Pulmonary artery endothelial cell (primary cell): ENCODE data around the gene ACTR8. TPM values are rescaled to one million over a fixed set of nuclear protein-coding genes. Genes with fewer than 3 reads are reported as not detected.

ENCODE experiments used
- DNase-seq: peaks from one replicate; pipeline ENCODE4 v3.0.0-alpha.2; 2011; ENCODE audit warnings: low read depth, low spot score
- total RNA-seq: library from RNA; depleted of rRNA; stranded (reverse); fragments of >200 nt; gene quantifications from 2 replicates; pipeline ENCODE4 v1.2.3, GENCODE V29; 2014

Gene ACTR8
- total RNA-seq, 1 donor from 2014 or later = 32.2 TPM

DNA sequence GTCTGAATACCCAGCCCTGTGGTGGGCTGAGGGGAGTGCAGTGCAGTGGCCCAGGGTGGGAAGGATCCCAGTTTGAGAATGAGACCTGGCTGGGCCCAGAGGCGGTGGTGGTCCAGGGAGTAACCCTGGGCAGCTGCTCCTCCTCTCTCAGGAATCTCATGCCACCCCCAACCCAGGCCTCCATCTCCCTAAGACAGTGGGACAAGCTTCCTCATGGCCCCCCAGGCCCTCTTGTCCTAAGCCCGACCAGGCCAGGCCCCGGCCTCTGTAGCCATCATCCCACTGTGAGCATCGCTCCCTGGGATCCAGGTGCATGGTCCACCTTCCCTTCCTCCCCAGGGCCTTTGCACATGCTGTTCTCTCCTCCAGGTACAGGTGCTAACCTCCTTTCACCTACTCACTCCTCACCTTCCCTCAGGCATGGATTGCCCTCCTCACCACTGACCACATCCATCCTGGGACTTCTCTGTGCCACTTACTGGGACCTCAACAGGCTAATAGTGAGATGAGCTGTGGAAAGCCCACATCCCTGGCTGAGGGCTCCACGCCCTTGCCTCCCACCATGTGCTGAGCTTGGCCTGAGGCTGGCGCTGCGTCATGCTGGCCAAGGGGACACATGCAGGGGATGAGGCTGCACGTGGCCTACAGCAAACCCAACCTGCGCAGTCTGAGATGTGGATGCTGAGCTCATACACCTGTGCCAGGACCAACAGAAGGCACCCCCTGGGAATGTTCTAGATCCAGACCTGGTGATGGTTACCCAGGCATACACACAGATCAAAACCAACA lies 45.7 kb downstream of the ACTR8 start:
- DNase-seq = no peak

DNA sequence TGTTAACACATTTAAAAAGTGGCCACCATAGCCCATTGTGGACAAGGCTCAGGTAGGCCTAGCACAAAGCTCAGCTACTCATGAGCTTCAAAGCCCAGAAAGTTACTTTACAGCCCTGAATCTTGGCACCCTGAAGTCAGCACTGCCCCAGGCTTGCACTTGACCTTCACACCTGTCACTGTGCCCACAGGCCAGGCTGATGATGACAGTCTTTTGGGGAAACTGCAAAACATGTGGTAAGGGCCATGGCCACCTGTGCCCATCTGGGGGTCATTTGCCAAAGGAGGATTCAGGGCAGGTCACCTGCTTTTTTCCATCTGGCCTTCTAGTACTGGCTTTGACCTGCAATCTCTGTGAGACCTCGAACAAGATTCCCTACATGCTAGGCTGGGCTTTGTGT lies 46.7 kb downstream of the ACTR8 start:
- DNase-seq = no peak

DNA sequence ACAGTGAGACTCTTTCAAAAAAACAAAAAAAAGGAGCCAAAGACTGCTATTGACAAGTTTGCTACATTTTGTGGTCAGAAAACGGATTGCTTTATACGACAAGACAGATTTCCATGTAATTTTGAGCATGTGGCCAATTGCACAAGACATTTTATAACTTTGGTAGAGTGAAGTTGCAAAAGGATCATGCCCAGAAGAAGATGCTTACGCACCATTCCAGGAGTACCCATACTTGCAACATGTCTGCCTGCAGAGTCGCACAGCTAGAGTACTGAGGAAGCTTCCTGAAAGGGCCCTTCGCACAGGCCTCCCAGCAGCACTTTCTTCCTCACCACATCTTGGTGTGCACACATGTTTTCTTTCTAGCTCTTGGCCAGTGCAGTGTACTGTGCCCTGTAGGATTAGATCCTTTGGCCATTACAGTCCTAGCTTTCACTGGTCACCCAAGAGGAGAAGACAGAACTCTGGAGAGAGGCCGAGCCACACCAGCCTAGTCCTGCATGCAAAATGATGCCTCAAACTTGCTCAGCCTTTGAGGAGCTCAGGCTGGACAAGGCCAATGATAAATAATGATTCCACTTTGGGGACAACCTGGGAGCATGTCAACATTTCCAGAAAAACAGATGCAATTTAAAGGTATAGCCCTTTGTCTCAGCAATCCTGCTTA lies 47.4 kb downstream of the ACTR8 start:
- no peak for DNase-seq

DNA sequence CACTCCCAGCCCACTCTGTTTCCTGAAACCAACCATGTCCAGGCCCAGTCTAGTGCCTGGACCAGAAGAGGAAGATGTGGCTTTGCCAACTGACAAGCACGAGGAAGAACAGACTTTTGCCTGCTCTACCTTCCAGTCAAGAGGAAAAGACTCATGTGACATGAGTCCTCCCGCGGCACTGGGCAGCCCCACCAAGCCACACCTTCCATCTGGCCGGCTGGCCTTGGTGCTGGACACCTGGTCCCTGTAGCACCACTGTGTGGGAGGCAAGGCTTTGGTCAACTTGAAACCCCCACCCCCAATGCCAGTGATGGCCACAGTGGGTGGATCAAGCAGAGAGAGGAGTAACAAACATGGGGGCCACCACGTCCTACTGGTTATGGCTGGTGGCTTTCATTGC lies 48.3 kb downstream of the ACTR8 start:
- DNase-seq = no peak

DNA sequence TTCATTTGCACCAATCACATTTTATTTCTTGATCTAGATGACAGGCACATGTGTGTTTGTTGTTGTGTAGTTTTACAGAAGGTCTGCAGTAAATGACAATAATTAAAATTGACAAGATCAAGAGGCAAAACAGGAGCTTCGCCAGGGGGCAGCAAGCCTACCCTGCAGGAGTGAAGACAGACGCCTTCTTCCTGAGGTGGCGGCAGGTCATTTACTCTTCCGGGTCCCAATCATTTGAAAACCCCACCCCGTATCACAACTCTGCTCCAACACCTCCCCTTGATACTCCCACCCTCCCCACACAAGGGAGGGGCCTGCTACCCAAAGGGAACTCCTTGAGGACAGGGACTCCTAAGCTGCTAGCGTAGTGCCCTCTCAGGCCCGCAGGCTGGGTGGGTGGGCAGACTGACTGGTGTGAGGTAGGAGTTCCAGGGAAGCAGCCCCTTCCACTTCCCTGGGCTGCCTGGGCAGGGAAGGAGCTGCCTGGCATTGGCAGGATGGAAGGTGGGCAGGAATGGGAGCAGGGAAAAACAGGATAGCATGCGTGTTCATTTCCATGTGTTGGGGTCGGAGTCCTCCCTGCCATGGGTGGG lies 48.8 kb downstream of the ACTR8 start:
- no peak for DNase-seq

DNA sequence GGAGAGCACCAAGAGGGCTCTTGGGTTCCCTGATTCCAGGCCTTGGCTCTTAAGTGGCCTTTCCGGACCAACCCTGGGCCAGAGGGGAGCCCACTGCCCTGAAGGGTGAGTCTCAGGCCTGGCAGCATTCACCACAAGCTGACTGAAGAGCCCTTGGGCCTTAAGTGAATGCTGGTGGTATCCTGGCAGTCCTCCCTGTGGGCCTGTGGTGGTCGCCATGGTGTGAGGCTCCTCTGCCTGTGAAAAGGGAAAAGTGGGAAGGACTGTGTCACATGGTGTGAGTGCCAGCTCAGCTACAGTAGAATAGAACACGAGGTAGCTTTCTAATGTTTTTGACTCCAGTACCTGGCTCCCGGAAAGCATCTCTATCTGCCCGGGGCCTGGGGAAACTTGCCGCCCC lies 51.0 kb downstream of the ACTR8 start:
- DNase-seq = no peak

DNA sequence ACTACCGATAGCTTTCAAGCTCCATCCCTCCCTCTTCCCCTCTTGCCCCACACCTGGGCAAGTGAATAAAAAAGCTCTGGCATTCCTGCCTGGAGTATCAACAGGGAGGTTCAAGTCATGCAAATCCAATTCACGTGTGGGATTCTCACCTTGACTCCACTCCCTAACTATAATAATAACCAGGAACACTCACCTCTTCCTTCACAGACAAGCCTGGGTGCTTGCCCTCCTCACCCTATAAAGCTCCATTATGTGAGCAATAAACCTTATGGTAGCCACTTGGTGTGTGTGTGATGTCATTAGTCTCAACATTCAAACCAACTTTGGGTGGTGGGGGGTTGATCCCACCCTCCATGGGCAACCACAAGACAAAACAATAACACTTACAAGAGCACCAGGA lies 52.3 kb downstream of the ACTR8 start:
- DNase-seq = no peak

DNA sequence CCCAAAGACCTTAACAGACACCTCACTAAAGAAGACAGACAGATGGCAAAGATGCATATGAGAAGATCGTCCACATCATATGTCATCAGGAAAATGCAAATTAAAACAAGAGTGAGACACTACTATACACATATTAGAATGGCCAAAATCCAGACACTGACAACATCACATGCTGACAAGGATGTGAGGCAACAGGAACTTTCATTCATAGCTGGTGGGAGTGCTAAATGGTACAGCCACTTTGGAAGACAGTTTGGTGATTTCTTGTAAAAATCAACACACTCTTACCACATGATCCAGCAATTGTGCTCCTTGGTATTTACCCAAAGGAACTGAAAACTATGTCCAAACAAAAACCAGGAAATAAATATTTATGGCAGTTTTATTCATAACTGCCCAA lies 53.4 kb downstream of the ACTR8 start:
- no peak for DNase-seq

DNA sequence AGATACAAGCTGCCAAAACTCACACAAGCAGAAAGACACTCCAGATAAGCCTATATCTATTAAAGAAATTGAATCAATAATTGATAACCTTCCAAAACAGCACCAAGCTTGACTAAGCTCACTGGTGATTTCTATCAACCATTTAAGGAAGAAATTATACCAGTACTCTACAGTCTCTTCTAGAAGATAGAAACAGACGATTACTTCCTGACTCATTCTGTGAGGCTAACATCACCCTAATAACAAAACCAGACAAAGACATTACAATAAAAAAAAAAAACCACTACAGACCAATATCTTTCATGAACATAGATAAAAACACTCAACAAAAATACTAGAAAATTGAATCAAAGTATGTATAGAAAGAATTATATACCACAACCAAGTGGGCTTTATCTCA lies 55.9 kb downstream of the ACTR8 start:
- DNase-seq = no peak

DNA sequence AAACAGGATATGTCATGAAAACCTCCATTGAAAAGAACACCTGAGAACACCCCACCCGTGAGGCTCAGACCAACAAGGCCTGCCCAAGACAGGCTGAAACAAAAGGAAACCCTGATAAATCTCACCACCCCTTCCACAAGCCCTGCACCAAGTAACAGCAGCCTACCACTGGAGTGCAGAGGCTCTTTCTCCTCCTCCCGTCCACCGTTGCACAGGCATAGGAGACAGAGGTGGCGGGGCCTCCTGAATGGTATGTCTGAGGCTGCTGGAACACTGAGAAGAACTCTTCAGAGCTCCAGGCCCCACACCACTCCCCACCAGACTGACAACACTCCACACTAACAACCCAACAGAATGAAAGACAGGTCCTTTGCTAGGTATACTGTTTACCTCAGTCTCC lies 57.2 kb downstream of the ACTR8 start:
- DNase-seq = no peak

DNA sequence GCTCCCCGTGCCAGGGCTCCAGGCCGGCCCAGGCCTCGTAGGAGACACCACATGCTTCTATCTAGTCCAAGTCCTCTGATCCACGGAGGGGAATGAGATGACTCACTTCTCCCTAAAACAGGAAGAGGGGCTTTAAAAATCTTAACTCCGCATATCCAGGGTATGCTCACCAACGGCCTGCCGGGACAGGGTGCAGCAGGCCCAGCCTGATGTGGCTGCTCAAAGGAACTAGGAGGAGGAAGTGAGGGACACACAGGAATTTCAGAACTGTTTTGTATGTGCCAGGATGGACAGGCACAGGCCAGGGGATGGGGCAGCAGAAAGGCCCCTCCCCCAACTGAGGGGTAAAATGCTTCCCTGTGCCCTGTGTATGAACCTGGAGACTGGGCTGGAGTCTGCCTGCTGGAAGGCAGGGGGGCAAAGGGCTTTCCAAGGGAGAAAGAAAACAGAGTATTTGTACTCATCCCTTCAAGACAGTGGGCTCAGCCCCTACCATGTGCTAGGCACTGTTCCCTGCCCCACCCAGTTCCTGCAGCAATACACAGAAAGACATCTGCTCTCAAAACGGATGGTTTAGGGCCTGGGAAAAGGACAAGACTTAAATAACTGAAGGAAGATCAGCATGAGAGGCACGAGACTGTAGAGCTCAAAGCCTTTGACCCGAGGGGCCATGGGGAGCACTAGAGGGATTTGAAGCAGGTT lies 57.8 kb downstream of the ACTR8 start:
- no peak for DNase-seq

DNA sequence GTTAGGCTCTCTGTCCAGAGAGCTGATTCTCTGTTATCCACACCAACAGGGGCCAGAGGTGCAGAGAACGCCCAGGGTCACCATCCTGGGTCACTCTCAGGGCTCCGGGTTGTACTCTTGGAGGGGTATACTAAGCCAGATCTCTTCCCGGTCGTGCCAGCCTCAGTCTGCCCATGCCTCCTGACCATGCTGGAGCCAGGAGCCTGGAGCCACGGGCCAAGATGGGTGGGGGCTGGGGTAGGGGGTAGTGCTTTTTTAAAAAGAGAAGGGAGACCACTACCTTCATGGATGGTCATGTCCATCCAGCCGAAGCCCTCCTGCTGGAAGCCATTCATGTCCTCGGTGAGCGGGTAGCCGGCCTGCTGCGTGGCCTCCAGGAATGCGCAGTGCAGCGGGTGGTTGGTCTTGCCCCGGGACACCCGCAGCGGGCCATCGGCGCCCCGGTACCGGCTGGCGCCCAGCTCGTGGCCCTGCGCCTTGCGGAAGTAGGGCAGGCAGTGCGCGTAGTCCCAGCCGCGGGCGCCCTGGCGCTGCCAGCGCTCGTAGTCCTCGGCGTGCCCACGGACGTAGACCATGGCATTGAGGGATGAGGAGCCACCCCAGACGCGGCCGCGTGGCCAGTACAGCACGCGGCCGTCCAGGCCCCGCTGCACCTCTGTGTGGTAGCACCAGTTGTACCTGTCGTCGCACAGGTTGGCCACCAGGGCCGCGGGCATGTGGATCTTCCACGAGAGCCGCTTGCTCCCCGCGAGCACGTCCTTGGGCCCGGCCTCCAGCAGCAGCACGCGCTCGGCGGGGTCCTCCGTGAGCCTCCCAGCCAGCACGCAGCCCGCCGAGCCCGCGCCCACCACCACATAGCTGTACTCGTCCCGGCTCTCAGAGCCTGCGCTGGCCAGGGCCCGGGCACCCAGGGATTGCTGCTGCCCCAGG lies 58.7 kb downstream of the ACTR8 start:
- no peak for DNase-seq

DNA sequence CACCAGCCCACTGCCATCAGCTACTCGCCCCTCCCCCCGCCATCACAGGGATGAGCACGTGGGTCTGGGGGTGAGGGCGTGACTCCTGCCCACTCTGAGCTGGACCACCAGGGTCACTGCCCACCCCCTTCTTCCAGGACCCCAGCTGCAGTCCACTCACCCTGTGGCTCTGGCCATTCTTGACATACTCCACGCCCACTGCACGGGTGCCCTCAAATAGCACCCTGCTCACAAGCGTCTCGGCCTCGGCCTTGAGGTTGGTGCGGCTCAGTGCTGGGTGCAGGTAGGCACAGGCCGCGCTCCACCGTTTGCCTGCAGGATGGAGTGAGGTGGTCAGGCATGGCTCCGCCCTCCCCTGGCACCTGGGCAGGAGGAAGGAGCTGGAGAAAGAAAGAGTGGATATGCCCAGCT lies 59.6 kb downstream of the ACTR8 start:
- no peak for DNase-seq

DNA sequence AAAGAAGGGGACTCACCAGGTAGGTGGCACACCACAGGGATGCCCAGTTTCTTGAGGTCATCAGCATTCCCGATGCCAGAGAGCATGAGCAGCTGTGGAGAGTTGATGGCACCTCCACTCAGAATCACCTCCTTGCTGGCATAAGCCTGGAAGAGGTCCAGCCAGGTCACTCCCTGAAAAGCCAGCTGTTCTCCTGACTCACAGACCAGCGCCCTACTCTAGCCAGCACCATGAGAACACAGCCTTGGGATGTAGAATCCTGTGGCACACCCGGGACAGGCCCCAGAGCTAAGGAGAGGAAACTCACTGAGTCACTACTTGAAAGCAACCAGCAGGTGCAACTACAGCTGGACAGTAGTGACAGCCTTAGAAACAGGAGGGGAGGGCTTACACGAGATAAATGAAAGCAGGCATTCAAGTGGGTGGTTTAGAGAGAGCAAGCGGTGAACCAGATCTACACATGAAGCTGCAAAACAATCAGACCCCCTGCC lies 60.3 kb downstream of the ACTR8 start:
- DNase-seq = no peak

DNA sequence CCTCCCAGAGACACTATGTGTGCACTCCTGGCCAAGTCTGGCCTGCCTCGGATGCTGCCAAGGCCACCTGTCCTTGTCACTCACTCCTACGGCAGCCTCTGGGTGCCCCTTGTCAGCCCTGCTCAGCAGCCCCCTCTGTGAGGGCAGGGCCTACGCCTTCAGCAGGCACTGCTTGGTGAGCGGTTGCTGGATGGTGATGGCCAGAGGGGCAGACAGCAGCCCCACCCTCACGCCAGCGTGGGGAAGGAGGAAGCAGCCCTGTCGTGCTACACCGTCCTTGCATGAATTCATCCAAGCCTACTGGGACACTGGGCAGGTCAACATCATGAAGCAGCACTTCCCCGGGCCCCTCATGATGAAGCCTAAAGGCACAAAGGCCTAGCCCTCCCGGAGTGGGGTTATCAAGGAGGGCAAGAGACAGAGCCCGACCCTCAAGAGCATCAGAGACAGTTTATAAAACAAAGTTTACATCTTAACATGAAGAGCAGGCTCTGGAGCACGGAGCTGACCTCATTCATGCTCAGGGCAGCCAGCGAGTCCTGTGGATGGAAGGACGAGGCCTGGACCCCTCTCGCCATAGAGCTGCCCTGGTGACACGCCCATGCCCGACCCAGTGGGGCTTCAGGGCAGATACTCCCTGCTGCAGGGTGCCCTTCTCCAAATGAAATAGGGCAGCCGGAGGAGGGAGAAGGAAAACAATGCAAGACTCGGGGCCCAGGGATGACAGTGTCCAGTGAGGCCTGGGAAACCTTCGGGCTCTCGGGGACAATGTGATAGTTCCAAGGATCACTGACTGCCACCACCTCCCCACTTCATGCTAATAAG lies 61.0 kb downstream of the ACTR8 start:
- no peak for DNase-seq

DNA sequence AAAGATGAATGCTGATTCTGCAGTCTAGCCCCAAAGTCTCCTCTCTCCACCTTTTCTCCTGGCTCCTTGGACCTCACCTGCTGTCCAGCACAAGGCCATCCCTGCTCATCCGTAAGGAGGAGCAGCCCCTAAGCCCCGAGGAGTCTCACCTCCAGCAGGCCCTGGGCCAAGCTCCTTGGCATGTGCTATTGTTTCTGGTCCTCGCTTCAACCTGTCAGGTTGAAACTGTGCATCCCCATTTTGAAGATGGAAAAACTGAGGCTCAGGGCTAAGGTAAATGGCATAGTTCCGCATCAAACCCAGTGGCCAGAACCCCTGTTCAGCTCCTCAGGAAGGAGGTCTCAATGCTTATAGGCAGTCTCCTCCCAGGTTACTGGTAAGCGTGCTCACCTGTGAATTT lies 61.9 kb downstream of the ACTR8 start:
- no peak for DNase-seq

DNA sequence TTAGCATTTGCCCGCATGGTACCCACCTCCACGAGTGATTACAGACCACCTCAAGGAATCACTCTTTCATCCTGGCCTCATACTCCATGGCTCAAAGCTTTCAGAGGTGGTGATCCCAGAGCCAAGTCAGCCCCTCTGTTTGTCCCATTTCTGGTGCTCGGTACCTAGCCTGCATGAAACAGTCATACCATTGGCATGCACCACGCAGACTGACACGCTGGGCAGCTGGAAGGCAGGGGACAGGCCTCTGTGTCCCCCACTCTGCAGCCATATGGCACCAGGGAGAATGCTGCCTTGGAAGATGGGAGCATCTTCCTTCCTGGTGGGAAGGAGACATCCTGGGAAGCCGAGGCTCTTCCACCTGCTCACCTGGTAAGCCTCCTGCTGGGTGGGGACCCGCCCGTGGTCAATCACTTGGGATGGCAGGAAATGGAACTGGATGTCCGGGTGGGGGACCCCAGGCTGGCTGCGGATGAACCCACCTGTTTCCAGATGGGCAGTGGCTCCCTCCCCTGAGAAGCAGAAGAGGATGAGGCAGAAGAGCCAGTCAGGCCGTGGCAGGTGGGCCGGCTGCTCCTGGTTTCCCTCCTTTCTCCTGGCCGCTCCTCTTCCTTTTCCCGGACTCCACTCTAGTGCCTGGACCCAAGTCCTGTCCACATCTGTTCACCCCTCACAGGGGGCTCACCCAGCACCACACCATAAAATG lies 62.6 kb downstream of the ACTR8 start:
- DNase-seq = no peak

DNA sequence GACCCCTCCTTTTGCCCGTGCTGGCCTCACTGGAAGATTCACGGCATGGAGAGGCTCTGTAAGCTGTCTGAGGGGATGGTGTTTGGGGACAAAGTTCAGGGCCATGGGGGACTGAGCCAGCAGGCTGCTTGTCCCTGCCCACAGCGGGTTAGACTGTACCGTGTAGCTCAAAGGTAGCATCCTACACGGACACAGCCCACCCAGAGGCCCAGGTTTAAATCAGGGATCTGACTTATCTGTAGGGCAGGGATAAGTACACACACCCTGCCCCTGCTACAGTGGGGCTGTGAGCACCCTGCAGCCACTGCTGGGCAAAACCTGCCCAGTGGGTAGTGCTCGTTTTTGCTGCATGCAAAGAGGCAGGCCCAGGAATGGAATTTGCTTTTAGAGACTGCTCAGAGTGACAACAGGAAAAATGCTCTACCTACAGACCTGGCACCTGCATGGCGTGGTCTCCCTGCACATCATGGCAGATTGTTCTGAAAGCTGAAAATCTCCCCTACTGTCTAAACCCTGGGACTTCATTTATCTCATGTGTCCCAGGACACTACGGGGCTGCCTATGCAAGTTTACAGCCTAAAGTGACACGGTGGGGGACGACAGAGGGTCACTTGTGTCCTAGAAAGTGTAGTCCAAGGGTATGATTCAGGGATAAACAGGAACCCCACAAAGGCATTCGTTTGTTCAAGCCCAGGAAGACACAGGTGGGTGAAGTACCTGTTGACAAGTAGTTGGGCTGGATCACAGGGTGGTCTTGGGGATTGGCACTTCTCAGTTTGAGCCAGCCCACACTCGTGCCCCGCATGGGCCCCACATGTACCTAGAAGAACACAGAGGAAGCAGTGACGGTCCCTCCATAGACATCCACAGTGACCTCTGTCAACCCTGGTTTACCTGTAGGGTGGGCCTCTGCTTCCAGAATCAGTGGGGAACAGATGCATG lies 63.5 kb downstream of the ACTR8 start:
- DNase-seq = no peak
